Naive thymus-derived CD8-positive, alpha-beta T cell (primary cell): Measurements from ENCODE around the gene NEK5. TPM values are rescaled to one million over a fixed set of nuclear protein-coding genes. Genes with fewer than 3 reads are reported as not detected.

Experiments used
- ATAC-seq, 2 donors: fragments of 150-1000 bp; cut with Tn5 transposase in 1 of 2; sonication (Bioruptor Pico), chemical (Tn5 transposase) in 1 of 2; 1 replicate in 1 of 2; 2 replicates in 1 of 2; pipeline ENCODE4 v1.10.0; 2021; ENCODE audit warnings: mild to moderate bottlenecking in 2 of 2, moderate library complexity in 2 of 2
- POLR2A ChIA-PET: fragments of 350-600 bp; sonication (Branson Sonifier 250); formaldehyde crosslinking; loops from one replicate; lab custom pipeline; 2021; ENCODE audit warnings: antibody characterized with exemption; lab: Charles Lee
- DNase-seq, 10 donors: peaks; one replicate each; pipeline versions ENCODE4 v3.0.0 to v3.0.0-alpha.2; 2020 to 2022
- H3K27ac Mint-ChIP-seq, 10 donors: one replicate each; pipeline ENCODE4 v1.8.0; 2020 to 2022; ENCODE audit warnings: mild to moderate bottlenecking in 10 of 10, mixed read lengths in 10 of 10, moderate library complexity in 4 of 10, inconsistent platforms in 1 of 10
- H3K27me3 Mint-ChIP-seq, 5 donors: one replicate each; pipeline ENCODE4 v1.8.0; 2021 to 2022; ENCODE audit warnings: mixed read lengths in 5 of 5
- H3K36me3 Mint-ChIP-seq, 3 donors: one replicate each; pipeline ENCODE4 v1.8.0; 2020 to 2022; ENCODE audit warnings: mixed read lengths in 3 of 3, mild to moderate bottlenecking in 2 of 3, inconsistent platforms in 1 of 3
- H3K4me1 Mint-ChIP-seq, 4 donors: one replicate each; pipeline ENCODE4 v1.8.0; 2021 to 2022; ENCODE audit warnings: mixed read lengths in 4 of 4
- H3K4me3 Mint-ChIP-seq, 10 donors: one replicate each; pipeline ENCODE4 v1.8.0; 2020 to 2022; ENCODE audit warnings: mild to moderate bottlenecking in 10 of 10, mixed read lengths in 10 of 10, moderate library complexity in 6 of 10, inconsistent platforms in 1 of 10
- H3K9me3 Mint-ChIP-seq, 9 donors: one replicate each; pipeline ENCODE4 v1.8.0; 2020 to 2022; ENCODE audit warnings: mixed read lengths in 9 of 9, mild to moderate bottlenecking in 3 of 9, inconsistent platforms in 1 of 9, moderate library complexity in 1 of 9
- polyA plus RNA-seq, 3 donors: library from polyadenylated mRNA; unstranded; fragments of 300-500 nt; fragmentation: Illumina TruSeq; gene quantifications; one replicate each; pipeline ENCODE4 v1.2.3, GENCODE V29; 2021
- total RNA-seq, 8 experiments: library from RNA in 2 of 8; stranded (reverse) in 2 of 8; gene quantifications; one replicate each; pipeline ENCODE4 v1.2.3 and lab custom pipeline; 2021 to 2026

The NEK5 gene
- total and polyA plus RNA-seq, 5 experiments from 2014 or later: not detected

- ATAC-seq (no peak), DNase-seq (no peak)
- Mint-ChIP-seq H3K4me1 (peaks cover 10 to 27% (median 24%) of the 10 kb centered on the region in 4 donors), H3K36me3 (peaks cover 0 to 20% (median 6%) of the 10 kb centered on the region in 3 donors), H3K27ac (peak overlapping the region in 3 of 10 donors; percentile 34 to 61 (median 36)), H3K27me3 (peaks cover 0 to 5% (median 0%) of the 10 kb centered on the region in 5 donors), H3K4me3 (peak overlapping the region in 1 of 10 donors; percentile 26), H3K9me3 (no peaks in the 10 kb centered on the region)
- POLR2A ChIA-PET: no interaction called here
These were observed 33.6 kb upstream of the NEK5 start for GRCh38 chr13:52162279-52163101.

- Mint-ChIP-seq H3K36me3 (peaks cover 0 to 9% (median 1%) of the 10 kb centered on the region in 3 donors), H3K9me3 (no peaks in the 10 kb centered on the region), H3K4me1 (peaks cover 16 to 37% (median 34%) of the 10 kb centered on the region in 4 donors), H3K4me3 (peak overlapping the region in 1 of 10 donors; percentile 41), H3K27me3 (peaks cover 0 to 5% (median 0%) of the 10 kb centered on the region in 5 donors), H3K27ac (no peak overlapping the region)
- POLR2A ChIA-PET: no interaction called here
- no peak for ATAC-seq
- no peak for DNase-seq
These were observed 32.3 kb upstream of the NEK5 start for GRCh38 chr13:52161181-52161646.

- H3K9me3 Mint-ChIP-seq: no peaks in the 10 kb centered on the region
- peak overlapping the region; percentile 22 to 87 (median 37) for H3K4me3 Mint-ChIP-seq
- no peak for ATAC-seq
- peak in 2 of 10 donors; percentile 11 to 22 for DNase-seq
- POLR2A ChIA-PET: interaction anchor here (1.3 kb wide), 1 partner anchor 708 kb away, joined by 3 read pairs; the partner anchor contains the start of gene INTS6
- H3K27me3 Mint-ChIP-seq: peaks cover 0 to 5% (median 0%) of the 10 kb centered on the region in 5 donors
- peaks cover 0 to 3% (median 0%) of the 10 kb centered on the region in 3 donors for H3K36me3 Mint-ChIP-seq
- peaks cover 16 to 37% (median 34%) of the 10 kb centered on the region in 4 donors for H3K4me1 Mint-ChIP-seq
- H3K27ac Mint-ChIP-seq: no peak overlapping the region
These were observed 31.6 kb upstream of the NEK5 start for GRCh38 chr13:52160506-52160905.

- Mint-ChIP-seq H3K9me3 (no peaks in the 10 kb centered on the region), H3K4me1 (peaks cover 16 to 37% (median 34%) of the 10 kb centered on the region in 4 donors), H3K27me3 (peaks cover 0 to 5% (median 0%) of the 10 kb centered on the region in 5 donors), H3K27ac (peak overlapping the region in 7 of 10 donors; percentile 27 to 90 (median 77)), H3K36me3 (no peaks in the 10 kb centered on the region), H3K4me3 (peak overlapping the region; percentile 77 to 90 (median 88))
- DNase-seq (peak in 1 of 10 donors; percentile 1), ATAC-seq (no peak)
- POLR2A ChIA-PET: interaction anchor here (1.0 to 1.3 kb wide), 3 partner anchors 12 to 708 kb away, joined by 3 to 6 read pairs (median 4); partner anchors contain the start of gene INTS6
These were observed 31.2 kb upstream of the NEK5 start for GRCh38 chr13:52160053-52160452.

GRCh38 chr13:52159159-52159982 is 30.5 kb upstream of the NEK5 start, which contains the start of gene NEK3:
Gene NEK3, minus strand, starts transcription at chr13:52159597. Its CDS starts 3,406 bp downstream, at chr13:52156191.
- peaks cover 0 to 5% (median 0%) of the 10 kb centered on the region in 5 donors for H3K27me3 Mint-ChIP-seq
- peak within 1 kb of the TSS; percentile 77 to 91 (median 89) for H3K4me3 Mint-ChIP-seq
- DNase-seq (peak; percentile 12 to 72 (median 50)), ATAC-seq (peak; percentile 77 to 90)
- H3K36me3 Mint-ChIP-seq: no peaks in the 10 kb centered on the region
- peaks cover 16 to 37% (median 34%) of the 10 kb centered on the region in 4 donors for H3K4me1 Mint-ChIP-seq
- peak within 1 kb of the TSS; percentile 27 to 92 (median 80) for H3K27ac Mint-ChIP-seq
- POLR2A ChIA-PET: interaction anchor here (0.6 to 1.3 kb wide), 4 partner anchors 12 to 707 kb away, joined by 3 to 6 read pairs (median 4); partner anchors contain the start of gene INTS6
- H3K9me3 Mint-ChIP-seq: no peaks in the 10 kb centered on the region

- Mint-ChIP-seq H3K27me3 (peaks cover 0 to 5% (median 0%) of the 10 kb centered on the region in 5 donors), H3K4me3 (peak overlapping the region; percentile 77 to 91 (median 89)), H3K27ac (peak overlapping the region in 8 of 10 donors; percentile 56 to 92 (median 81)), H3K36me3 (no peaks in the 10 kb centered on the region), H3K4me1 (peaks cover 16 to 37% (median 34%) of the 10 kb centered on the region in 4 donors), H3K9me3 (no peaks in the 10 kb centered on the region)
- no peak for DNase-seq
- POLR2A ChIA-PET: interaction anchor here (1.2 kb wide), 1 partner anchor 13 kb away, joined by 4 read pairs; no protein-coding TSS in a partner anchor
- peak in 1 of 2 donors; percentile 3 for ATAC-seq
These were observed 29.8 kb upstream of the NEK5 start for GRCh38 chr13:52158629-52159158.

- no peaks in the 10 kb centered on the region for H3K9me3 Mint-ChIP-seq
- H3K4me1 Mint-ChIP-seq: peaks cover 16 to 36% (median 33%) of the 10 kb centered on the region in 4 donors
- peak overlapping the region in 2 of 10 donors; percentile 10 to 45 for H3K27ac Mint-ChIP-seq
- H3K36me3 Mint-ChIP-seq: no peaks in the 10 kb centered on the region
- no peak for DNase-seq
- H3K4me3 Mint-ChIP-seq: peak overlapping the region in 3 of 10 donors; percentile 18 to 55 (median 34)
- peaks cover 0 to 5% (median 0%) of the 10 kb centered on the region in 5 donors for H3K27me3 Mint-ChIP-seq
- POLR2A ChIA-PET: interaction anchor here (1.2 kb wide), 1 partner anchor 38 kb away, joined by 7 read pairs; no protein-coding TSS in a partner anchor
- ATAC-seq: no peak
These were observed 27.9 kb upstream of the NEK5 start for GRCh38 chr13:52156724-52157261.

- H3K4me1 Mint-ChIP-seq: peaks cover 13 to 25% (median 24%) of the 10 kb centered on the region in 4 donors
- POLR2A ChIA-PET: no interaction called here
- H3K4me3 Mint-ChIP-seq: no peak overlapping the region
- no peaks in the 10 kb centered on the region for H3K9me3 Mint-ChIP-seq
- ATAC-seq: no peak
- DNase-seq: no peak
- peaks cover 0 to 8% (median 0%) of the 10 kb centered on the region in 3 donors for H3K36me3 Mint-ChIP-seq
- H3K27me3 Mint-ChIP-seq: peaks cover 0 to 5% (median 0%) of the 10 kb centered on the region in 5 donors
- H3K27ac Mint-ChIP-seq: no peak overlapping the region
These were observed 26.3 kb upstream of the NEK5 start for GRCh38 chr13:52155177-52155576.

- Mint-ChIP-seq H3K27me3 (peaks cover 0 to 1% (median 0%) of the 10 kb centered on the region in 5 donors), H3K27ac (no peak overlapping the region), H3K4me3 (no peak overlapping the region), H3K4me1 (no peaks in the 10 kb centered on the region), H3K36me3 (peaks cover 0 to 14% (median 0%) of the 10 kb centered on the region in 3 donors), H3K9me3 (peaks cover 0 to 8% (median 0%) of the 10 kb centered on the region in 9 donors)
- POLR2A ChIA-PET: no interaction called here
- DNase-seq: no peak
- no peak for ATAC-seq
These were observed 18.4 kb upstream of the NEK5 start for GRCh38 chr13:52147225-52147624.

GRCh38 chr13:52141299-52141698 is 12.4 kb upstream of the NEK5 start:
- Mint-ChIP-seq H3K9me3 (no peaks in the 10 kb centered on the region), H3K27me3 (no peaks in the 10 kb centered on the region), H3K36me3 (no peaks in the 10 kb centered on the region), H3K4me3 (no peak overlapping the region), H3K27ac (no peak overlapping the region), H3K4me1 (no peaks in the 10 kb centered on the region)
- DNase-seq (no peak), ATAC-seq (no peak)
- POLR2A ChIA-PET: no interaction called here

GRCh38 chr13:52137489-52137888 is 8.6 kb upstream of the NEK5 start:
- H3K27me3 Mint-ChIP-seq: peaks cover 0 to 2% (median 0%) of the 10 kb centered on the region in 5 donors
- ATAC-seq (no peak), DNase-seq (no peak)
- no peak overlapping the region for H3K27ac Mint-ChIP-seq
- H3K36me3 Mint-ChIP-seq: peaks cover 0 to 2% (median 0%) of the 10 kb centered on the region in 3 donors
- H3K9me3 Mint-ChIP-seq: no peaks in the 10 kb centered on the region
- no peaks in the 10 kb centered on the region for H3K4me1 Mint-ChIP-seq
- H3K4me3 Mint-ChIP-seq: no peak overlapping the region
- POLR2A ChIA-PET: no interaction called here
